Measurements from ENCODE around the gene GLP1R.
A peak's percentile ranks its signal among the peaks of the same experiment; 100 is the strongest.

GLP1R gene

DNA sequence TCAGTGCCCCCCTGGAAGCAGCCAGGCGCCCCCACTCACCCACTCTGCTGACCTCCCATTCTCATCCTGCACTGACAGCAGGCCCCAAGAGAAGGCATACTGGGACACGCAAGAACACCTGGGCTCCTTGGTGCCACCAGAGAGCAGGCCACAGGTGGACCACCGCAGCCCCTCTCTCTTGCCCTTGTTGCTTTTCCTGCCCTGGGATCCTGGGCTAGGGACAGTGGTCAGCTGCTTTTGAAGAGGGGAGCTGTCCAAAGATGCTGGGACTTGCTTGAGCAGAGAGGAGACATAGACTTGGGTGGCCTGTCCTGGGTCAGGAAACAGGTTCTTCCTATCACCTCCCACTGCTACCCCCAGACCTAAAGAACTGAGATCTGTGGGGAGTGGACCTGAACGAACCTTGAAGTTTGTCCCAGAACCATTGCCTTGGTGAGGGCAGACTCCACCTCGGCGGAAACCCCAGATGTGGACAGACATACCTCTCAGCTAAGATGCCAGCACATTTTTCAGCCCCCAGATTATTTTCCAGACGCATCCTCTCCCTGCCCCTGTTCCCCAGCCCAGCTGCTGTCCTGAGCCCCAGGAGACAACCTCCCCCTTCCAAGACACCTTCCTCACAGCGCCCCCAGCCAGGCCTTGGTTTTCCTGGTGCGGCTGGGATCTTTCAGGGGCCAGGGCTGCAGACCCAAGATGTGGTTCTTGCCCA is 1.1 kb downstream of the GLP1R start:
- Histone ChIP-seq H3K4me1 (ENCODE audit: insufficient read depth, low read length) (peaks cover 47% of the 10 kb centered on the region), H4K20me1 (ENCODE audit: insufficient read depth, low read length) (peaks cover 12% of the 10 kb centered on the region), H3K9ac (ENCODE audit: low read depth, low read length) (peak overlapping the region; percentile 67), H3K27me3 (ENCODE audit: insufficient read depth, low read length, poor library complexity) (peaks cover 24% of the 10 kb centered on the region), H2AFZ (ENCODE audit: low read depth, low read length) (no peak overlapping the region), H3K27ac (ENCODE audit: low read length) (no peak overlapping the region; the same call in 1 of the 2 replicates), H3K9me3 (ENCODE audit: insufficient read depth, low read length, severe bottlenecking) (no peaks in the 10 kb centered on the region), H3K36me3 (ENCODE audit: insufficient read depth, low read length) (peaks cover 6% of the 10 kb centered on the region; the same call in 1 of the 2 replicates), H3K4me2 (ENCODE audit: insufficient read depth, low read length) (peak overlapping the region; percentile 59), H3K4me3 (ENCODE audit: low read depth in 1 of 2, low read length in 2 of 2) (peak overlapping the region; percentile 29 to 51; a peak in 3 of 4 replicates), H3K79me2 (ENCODE audit: insufficient read depth, low read length) (peaks cover 15% of the 10 kb centered on the region)
- no peak for DNase-seq
- no peak for ATAC-seq (ENCODE audit: insufficient read depth, low read depth)
- TF ChIP-seq, protein P1, sequence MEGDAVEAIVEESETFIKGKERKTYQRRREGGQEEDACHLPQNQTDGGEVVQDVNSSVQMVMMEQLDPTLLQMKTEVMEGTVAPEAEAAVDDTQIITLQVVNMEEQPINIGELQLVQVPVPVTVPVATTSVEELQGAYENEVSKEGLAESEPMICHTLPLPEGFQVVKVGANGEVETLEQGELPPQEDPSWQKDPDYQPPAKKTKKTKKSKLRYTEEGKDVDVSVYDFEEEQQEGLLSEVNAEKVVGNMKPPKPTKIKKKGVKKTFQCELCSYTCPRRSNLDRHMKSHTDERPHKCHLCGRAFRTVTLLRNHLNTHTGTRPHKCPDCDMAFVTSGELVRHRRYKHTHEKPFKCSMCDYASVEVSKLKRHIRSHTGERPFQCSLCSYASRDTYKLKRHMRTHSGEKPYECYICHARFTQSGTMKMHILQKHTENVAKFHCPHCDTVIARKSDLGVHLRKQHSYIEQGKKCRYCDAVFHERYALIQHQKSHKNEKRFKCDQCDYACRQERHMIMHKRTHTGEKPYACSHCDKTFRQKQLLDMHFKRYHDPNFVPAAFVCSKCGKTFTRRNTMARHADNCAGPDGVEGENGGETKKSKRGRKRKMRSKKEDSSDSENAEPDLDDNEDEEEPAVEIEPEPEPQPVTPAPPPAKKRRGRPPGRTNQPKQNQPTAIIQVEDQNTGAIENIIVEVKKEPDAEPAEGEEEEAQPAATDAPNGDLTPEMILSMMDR (IDR thresholded peaks at IDR 0.05; ENCODE audit: borderline replicate concordance, extremely low read depth, low read length, poor library complexity, severe bottlenecking) = no peak
- TF ChIP-seq EZH2 (IDR thresholded peaks at IDR 0.05; ENCODE audit: borderline replicate concordance, low read depth, low read length, severe bottlenecking) = no peak

DNA sequence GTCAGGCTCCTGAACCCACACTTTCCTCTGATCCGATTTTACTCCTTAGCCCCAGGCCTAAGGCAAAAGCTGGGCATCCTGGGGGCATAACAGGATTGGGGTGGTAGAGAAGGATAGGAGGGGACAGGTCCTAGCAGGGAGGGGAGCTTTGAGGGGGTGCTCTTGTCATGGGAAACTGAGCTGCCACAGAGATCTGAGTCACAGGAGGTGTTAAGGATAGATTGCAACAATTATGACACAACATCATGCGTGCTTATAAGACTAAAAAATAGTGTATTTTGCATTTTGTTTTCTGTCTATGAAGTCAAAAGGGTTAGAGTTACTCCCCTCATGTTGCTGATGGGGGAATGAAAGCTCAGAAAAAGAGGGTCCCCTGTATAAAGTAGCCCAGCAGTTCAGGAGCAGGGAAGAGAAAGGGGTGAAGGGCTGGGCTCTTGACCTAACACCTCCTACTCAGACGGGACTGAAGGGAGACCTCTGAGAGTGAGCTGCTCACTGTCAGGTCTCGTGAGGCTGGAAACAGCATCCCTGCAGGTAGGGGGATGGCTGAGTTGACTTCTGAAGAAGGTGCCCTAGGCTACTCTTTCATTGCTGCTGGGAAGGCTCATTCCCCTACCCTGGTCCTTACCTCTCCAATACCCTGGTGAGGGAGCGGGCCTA is 2.0 kb downstream of the GLP1R start:
- peak overlapping the region; percentile 60 for H3K4me2 ChIP-seq (ENCODE audit: insufficient read depth, low read length)
- H3K9me3 ChIP-seq (ENCODE audit: insufficient read depth, low read length, severe bottlenecking) = no peaks in the 10 kb centered on the region
- DNase-seq (no peak), ATAC-seq (ENCODE audit: insufficient read depth, low read depth) (no peak)
- H3K9ac ChIP-seq (ENCODE audit: low read depth, low read length) = no peak overlapping the region
- no peak overlapping the region for H2AFZ ChIP-seq (ENCODE audit: low read depth, low read length)
- H3K36me3 ChIP-seq (ENCODE audit: insufficient read depth, low read length) = peaks cover 6% of the 10 kb centered on the region; the same call in 1 of the 2 replicates
- peaks cover 47% of the 10 kb centered on the region for H3K4me1 ChIP-seq (ENCODE audit: insufficient read depth, low read length)
- peaks cover 15% of the 10 kb centered on the region for H3K79me2 ChIP-seq (ENCODE audit: insufficient read depth, low read length)
- TF ChIP-seq, protein P1 (IDR thresholded peaks at IDR 0.05; ENCODE audit: borderline replicate concordance, extremely low read depth, low read length, poor library complexity, severe bottlenecking) = no peak
- TF ChIP-seq EZH2 (IDR thresholded peaks at IDR 0.05; ENCODE audit: borderline replicate concordance, low read depth, low read length, severe bottlenecking) = no peak
- peaks cover 12% of the 10 kb centered on the region for H4K20me1 ChIP-seq (ENCODE audit: insufficient read depth, low read length)
- peaks cover 24% of the 10 kb centered on the region for H3K27me3 ChIP-seq (ENCODE audit: insufficient read depth, low read length, poor library complexity)
- no peak overlapping the region; a peak in 1 of 4 replicates for H3K4me3 ChIP-seq (ENCODE audit: low read depth in 1 of 2, low read length in 2 of 2)
- peak overlapping the region; percentile 44; the same call in 1 of the 2 replicates for H3K27ac ChIP-seq (ENCODE audit: low read length)

DNA sequence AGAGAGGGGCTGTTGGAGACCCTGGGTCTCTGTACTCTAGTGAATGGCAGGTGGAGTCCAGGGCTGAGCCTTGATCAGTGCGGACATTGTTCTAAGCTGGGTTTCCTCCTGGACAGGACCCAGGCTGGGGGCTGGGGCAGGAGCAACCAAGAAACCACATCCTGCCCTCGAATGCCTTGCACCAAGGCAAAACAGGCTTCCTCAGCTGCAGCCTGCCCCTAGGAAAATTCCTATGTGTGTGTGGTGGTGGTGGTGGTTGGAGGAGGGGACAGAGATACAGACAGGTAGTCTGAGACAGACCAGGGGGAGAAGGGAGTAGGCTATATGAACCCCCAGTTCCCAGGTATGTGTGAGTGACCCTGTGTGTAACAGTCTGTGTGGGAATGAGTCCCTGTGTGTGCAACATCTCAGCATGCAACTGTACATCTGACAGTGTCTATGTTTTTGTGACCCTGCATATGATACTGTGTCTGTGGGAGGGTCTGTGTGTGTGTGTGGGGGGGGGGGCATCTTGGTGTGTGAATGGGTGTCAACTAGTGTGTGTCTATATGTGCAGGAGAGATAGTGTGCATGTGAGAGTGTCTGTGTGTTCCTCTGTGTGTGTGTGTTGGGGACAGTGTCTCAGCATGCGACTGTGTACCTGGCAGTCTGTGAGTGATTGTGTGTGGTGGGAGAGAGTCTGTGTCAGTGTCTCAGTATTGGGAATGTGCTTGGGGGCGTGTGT is 3.0 kb downstream of the GLP1R start:
- H3K27ac ChIP-seq (ENCODE audit: low read length) = peak overlapping the region; percentile 49
- peaks cover 24% of the 10 kb centered on the region for H3K27me3 ChIP-seq (ENCODE audit: insufficient read depth, low read length, poor library complexity)

More for the DNA sequence above, 3.0 kb downstream of the GLP1R start:
- Histone ChIP-seq H3K4me2 (ENCODE audit: insufficient read depth, low read length) (peak overlapping the region; percentile 60), H3K36me3 (ENCODE audit: insufficient read depth, low read length) (peaks cover 6% of the 10 kb centered on the region; the same call in 1 of the 2 replicates), H2AFZ (ENCODE audit: low read depth, low read length) (no peak overlapping the region), H3K79me2 (ENCODE audit: insufficient read depth, low read length) (peaks cover 15% of the 10 kb centered on the region), H3K9me3 (ENCODE audit: insufficient read depth, low read length, severe bottlenecking) (no peaks in the 10 kb centered on the region), H3K4me1 (ENCODE audit: insufficient read depth, low read length) (peaks cover 47% of the 10 kb centered on the region), H4K20me1 (ENCODE audit: insufficient read depth, low read length) (peaks cover 12% of the 10 kb centered on the region), H3K9ac (ENCODE audit: low read depth, low read length) (peak overlapping the region; percentile 1; the same call in 1 of the 2 replicates), H3K4me3 (ENCODE audit: low read depth in 1 of 2, low read length in 2 of 2) (peak overlapping the region in 1 of 2 experiments; percentile 43; a peak in 2 of 4 replicates)
- ATAC-seq (ENCODE audit: insufficient read depth, low read depth) (peak; percentile 54), DNase-seq (peak; percentile 53)
- no peak for TF ChIP-seq EZH2 (IDR thresholded peaks at IDR 0.05; ENCODE audit: borderline replicate concordance, low read depth, low read length, severe bottlenecking)
- TF ChIP-seq, protein P1 (IDR thresholded peaks at IDR 0.05; ENCODE audit: borderline replicate concordance, extremely low read depth, low read length, poor library complexity, severe bottlenecking) = no peak

Data from DND-41 (cell line).